Ishikawa (cell line): ENCODE measurements around the gene SH3PXD2A.

Experiments
- CEBPB ChIP-seq: IDR thresholded peaks from 2 replicates; pipeline ENCODE4 v1.6.1; 2012
- CREB1 ChIP-seq: IDR thresholded peaks from 2 replicates; pipeline ENCODE4 v1.6.1; 2012; ENCODE audit warnings: low read depth
- EGR1 ChIP-seq: IDR thresholded peaks from 2 replicates; pipeline ENCODE4 v1.6.1; 2012
- EP300 ChIP-seq: IDR thresholded peaks from 2 replicates; pipeline ENCODE4 v1.6.1; 2012; ENCODE audit warnings: borderline replicate concordance
- FOXM1 ChIP-seq: IDR thresholded peaks from 2 replicates; pipeline ENCODE4 v1.6.1; 2012; ENCODE audit warnings: low read depth, borderline replicate concordance
- RAD21 ChIP-seq: IDR thresholded peaks from 2 replicates; pipeline ENCODE4 v1.6.1; 2012; ENCODE audit warnings: low read depth
- TAF1 ChIP-seq: IDR thresholded peaks from 2 replicates; pipeline ENCODE4 v1.6.1; 2012; ENCODE audit warnings: low read depth, mild to moderate bottlenecking
- TEAD4 ChIP-seq: IDR thresholded peaks from 2 replicates; pipeline ENCODE4 v1.6.1; 2012
- YY1 ChIP-seq: IDR thresholded peaks from 2 replicates; pipeline ENCODE4 v1.6.1; 2012; ENCODE audit warnings: low read depth
- TF ChIP-seq, protein P1 (sequence below): IDR thresholded peaks from 2 replicates; pipeline ENCODE4 v1.6.1; 2012
- TF ChIP-seq, protein P2 (sequence below): IDR thresholded peaks from 2 replicates; pipeline ENCODE4 v1.6.1; 2012; ENCODE audit warnings: low read depth, mild to moderate bottlenecking
- TF ChIP-seq, protein P3 (sequence below): IDR thresholded peaks from 2 replicates; pipeline ENCODE4 v1.6.1; 2012

DNA sequence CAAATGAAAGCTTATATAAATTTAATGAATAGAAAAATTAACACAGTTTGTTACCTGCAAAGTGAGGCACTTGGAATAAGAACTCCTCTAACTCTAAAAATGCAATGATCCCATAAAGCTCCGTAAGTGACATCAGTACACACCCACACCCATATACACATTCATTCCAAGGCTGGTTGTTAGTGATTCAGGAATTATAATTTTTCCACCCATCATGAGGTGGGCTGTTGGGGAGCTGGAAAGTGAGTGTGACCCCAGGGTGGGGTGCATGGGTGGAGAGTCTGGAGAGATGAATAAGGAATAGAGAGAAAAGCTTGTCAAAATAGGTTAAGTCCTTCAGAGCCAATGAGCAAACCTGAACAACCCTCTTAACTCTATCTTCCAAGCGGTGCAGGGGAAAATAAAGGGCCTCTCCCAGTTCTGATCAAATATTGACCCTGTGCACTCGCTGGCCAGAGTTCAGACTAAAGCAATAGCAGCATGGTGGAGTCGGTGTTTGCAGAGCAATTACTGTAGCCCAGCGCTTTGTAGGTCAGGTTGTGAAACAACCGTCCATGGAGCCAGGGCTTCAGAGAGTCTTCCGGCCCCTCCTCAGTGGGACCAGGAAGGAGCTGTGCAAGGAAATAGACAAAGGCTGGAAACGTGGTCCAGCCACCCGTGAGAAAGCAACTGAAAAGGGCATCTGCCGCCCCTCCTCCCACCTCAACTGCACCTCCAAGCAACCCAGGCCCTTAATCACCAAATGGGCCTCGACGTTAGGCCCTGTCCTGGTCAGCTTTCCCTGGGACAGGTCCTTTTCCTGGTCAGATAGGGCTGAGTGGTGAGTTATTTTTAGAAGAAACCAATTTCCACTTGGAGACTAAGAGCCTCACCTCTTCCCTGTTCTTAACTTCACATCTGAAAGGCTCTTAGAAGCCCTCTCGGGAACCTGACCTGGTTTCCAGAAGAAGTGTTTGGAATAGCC lies 61.2 kb downstream of the SH3PXD2A start:
- TF ChIP-seq EP300, result no peak
- TF ChIP-seq, protein P1, sequence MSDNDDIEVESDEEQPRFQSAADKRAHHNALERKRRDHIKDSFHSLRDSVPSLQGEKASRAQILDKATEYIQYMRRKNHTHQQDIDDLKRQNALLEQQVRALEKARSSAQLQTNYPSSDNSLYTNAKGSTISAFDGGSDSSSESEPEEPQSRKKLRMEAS, result no peak
- TF ChIP-seq TAF1, result no peak
- TF ChIP-seq TEAD4, result no peak
- TF ChIP-seq, protein P2, sequence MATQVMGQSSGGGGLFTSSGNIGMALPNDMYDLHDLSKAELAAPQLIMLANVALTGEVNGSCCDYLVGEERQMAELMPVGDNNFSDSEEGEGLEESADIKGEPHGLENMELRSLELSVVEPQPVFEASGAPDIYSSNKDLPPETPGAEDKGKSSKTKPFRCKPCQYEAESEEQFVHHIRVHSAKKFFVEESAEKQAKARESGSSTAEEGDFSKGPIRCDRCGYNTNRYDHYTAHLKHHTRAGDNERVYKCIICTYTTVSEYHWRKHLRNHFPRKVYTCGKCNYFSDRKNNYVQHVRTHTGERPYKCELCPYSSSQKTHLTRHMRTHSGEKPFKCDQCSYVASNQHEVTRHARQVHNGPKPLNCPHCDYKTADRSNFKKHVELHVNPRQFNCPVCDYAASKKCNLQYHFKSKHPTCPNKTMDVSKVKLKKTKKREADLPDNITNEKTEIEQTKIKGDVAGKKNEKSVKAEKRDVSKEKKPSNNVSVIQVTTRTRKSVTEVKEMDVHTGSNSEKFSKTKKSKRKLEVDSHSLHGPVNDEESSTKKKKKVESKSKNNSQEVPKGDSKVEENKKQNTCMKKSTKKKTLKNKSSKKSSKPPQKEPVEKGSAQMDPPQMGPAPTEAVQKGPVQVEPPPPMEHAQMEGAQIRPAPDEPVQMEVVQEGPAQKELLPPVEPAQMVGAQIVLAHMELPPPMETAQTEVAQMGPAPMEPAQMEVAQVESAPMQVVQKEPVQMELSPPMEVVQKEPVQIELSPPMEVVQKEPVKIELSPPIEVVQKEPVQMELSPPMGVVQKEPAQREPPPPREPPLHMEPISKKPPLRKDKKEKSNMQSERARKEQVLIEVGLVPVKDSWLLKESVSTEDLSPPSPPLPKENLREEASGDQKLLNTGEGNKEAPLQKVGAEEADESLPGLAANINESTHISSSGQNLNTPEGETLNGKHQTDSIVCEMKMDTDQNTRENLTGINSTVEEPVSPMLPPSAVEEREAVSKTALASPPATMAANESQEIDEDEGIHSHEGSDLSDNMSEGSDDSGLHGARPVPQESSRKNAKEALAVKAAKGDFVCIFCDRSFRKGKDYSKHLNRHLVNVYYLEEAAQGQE, result no peak
- TF ChIP-seq YY1, result no peak
- no peak for TF ChIP-seq EGR1
- no peak for TF ChIP-seq CEBPB
- TF ChIP-seq FOXM1, result no peak
- TF ChIP-seq, protein P3, sequence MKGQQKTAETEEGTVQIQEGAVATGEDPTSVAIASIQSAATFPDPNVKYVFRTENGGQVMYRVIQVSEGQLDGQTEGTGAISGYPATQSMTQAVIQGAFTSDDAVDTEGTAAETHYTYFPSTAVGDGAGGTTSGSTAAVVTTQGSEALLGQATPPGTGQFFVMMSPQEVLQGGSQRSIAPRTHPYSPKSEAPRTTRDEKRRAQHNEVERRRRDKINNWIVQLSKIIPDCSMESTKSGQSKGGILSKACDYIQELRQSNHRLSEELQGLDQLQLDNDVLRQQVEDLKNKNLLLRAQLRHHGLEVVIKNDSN, result no peak
- TF ChIP-seq CREB1, result no peak
- no peak for TF ChIP-seq RAD21
